Measurements from ENCODE around the gene ITIH4. TPM values are rescaled to one million over a fixed set of nuclear protein-coding genes. Genes with fewer than 3 reads are reported as not detected.
A peak's percentile ranks its signal among the peaks of the same experiment; 100 is the strongest.

ITIH4 gene
- total RNA-seq, 1 experiment from 2014 or later = 1.7 TPM

GRCh38 chr3:52774901-52775864 lies 55.3 kb downstream of the ITIH4 start:
- BruUV-seq (replicated peaks) = no TSS peak
- CTCF ChIA-PET = no interaction called here
- Histone ChIP-seq H3K27ac (ENCODE audit: low read depth, low read length, poor library complexity, severe bottlenecking) (no peak overlapping the region), H3K27me3 (replicated peaks; ENCODE audit: insufficient read depth, low read depth, low read length, poor library complexity) (no peaks in the 10 kb centered on the region), H3K36me3 (ENCODE audit: insufficient read depth, low read length, poor library complexity, severe bottlenecking) (no peaks in the 10 kb centered on the region), H3K4me3 (ENCODE audit: low read depth, low read length, poor library complexity, severe bottlenecking) (no peak overlapping the region), H3K4me1 (ENCODE audit: insufficient read depth, low read length, poor library complexity, severe bottlenecking) (no peaks in the 10 kb centered on the region), H3K9me3 (ENCODE audit: low read depth, low read length, poor library complexity, severe bottlenecking) (no peaks in the 10 kb centered on the region)
- TF ChIP-seq CTCF (conservative IDR thresholded peaks at IDR 0.05; ENCODE audit: low read depth, low read length) = no peak
- TF ChIP-seq EZH2 (IDR thresholded peaks at IDR 0.05; ENCODE audit: borderline replicate concordance, low read depth, low read length, poor library complexity, severe bottlenecking) = no peak
- DNase-seq (ENCODE audit: low spot score) = peak; percentile 2
- intact Hi-C loops (cut with micrococcal nuclease; ENCODE audit: unreplicated experiment) = no loop called here
- POLR2A ChIA-PET (ENCODE audit: low non-redundant PET) = no interaction called here

- H3K9me3 ChIP-seq (ENCODE audit: low read depth, low read length, poor library complexity, severe bottlenecking) = no peaks in the 10 kb centered on the region
- H3K27ac ChIP-seq (ENCODE audit: low read depth, low read length, poor library complexity, severe bottlenecking) = no peak overlapping the region
- BruUV-seq (replicated peaks) = no TSS peak
- no peaks in the 10 kb centered on the region for H3K4me1 ChIP-seq (ENCODE audit: insufficient read depth, low read length, poor library complexity, severe bottlenecking)
- no peaks in the 10 kb centered on the region for H3K36me3 ChIP-seq (ENCODE audit: insufficient read depth, low read length, poor library complexity, severe bottlenecking)
- no peak overlapping the region for H3K4me3 ChIP-seq (ENCODE audit: low read depth, low read length, poor library complexity, severe bottlenecking)
- ChIA-PET CTCF (no interaction called here), POLR2A (ENCODE audit: low non-redundant PET) (no interaction called here)
- no peak for DNase-seq (ENCODE audit: low spot score)
- TF ChIP-seq CTCF (conservative IDR thresholded peaks at IDR 0.05; ENCODE audit: low read depth, low read length) (no peak), EZH2 (IDR thresholded peaks at IDR 0.05; ENCODE audit: borderline replicate concordance, low read depth, low read length, poor library complexity, severe bottlenecking) (no peak)
- H3K27me3 ChIP-seq (replicated peaks; ENCODE audit: insufficient read depth, low read depth, low read length, poor library complexity) = no peaks in the 10 kb centered on the region
- intact Hi-C loops (cut with micrococcal nuclease; ENCODE audit: unreplicated experiment) = no loop called here
Observed at GRCh38 chr3:52774066-52774713, 56.3 kb downstream of the ITIH4 start.

GRCh38 chr3:52773361-52774065 lies 57.0 kb downstream of the ITIH4 start:
- no peak overlapping the region for H3K27ac ChIP-seq (ENCODE audit: low read depth, low read length, poor library complexity, severe bottlenecking)
- CTCF ChIA-PET = no interaction called here
- TF ChIP-seq EZH2 (IDR thresholded peaks at IDR 0.05; ENCODE audit: borderline replicate concordance, low read depth, low read length, poor library complexity, severe bottlenecking) (no peak), CTCF (conservative IDR thresholded peaks at IDR 0.05; ENCODE audit: low read depth, low read length) (no peak)
- no peak for DNase-seq (ENCODE audit: low spot score)
- intact Hi-C loops (cut with micrococcal nuclease; ENCODE audit: unreplicated experiment) = no loop called here
- no peaks in the 10 kb centered on the region for H3K36me3 ChIP-seq (ENCODE audit: insufficient read depth, low read length, poor library complexity, severe bottlenecking)
- H3K4me3 ChIP-seq (ENCODE audit: low read depth, low read length, poor library complexity, severe bottlenecking) = no peak overlapping the region
- no peaks in the 10 kb centered on the region for H3K9me3 ChIP-seq (ENCODE audit: low read depth, low read length, poor library complexity, severe bottlenecking)
- POLR2A ChIA-PET (ENCODE audit: low non-redundant PET) = no interaction called here
- H3K27me3 ChIP-seq (replicated peaks; ENCODE audit: insufficient read depth, low read depth, low read length, poor library complexity) = no peaks in the 10 kb centered on the region
- BruUV-seq (replicated peaks) = no TSS peak
- H3K4me1 ChIP-seq (ENCODE audit: insufficient read depth, low read length, poor library complexity, severe bottlenecking) = no peaks in the 10 kb centered on the region
